ENCODE measurements around the gene CDH4.

CDH4 gene

DNA sequence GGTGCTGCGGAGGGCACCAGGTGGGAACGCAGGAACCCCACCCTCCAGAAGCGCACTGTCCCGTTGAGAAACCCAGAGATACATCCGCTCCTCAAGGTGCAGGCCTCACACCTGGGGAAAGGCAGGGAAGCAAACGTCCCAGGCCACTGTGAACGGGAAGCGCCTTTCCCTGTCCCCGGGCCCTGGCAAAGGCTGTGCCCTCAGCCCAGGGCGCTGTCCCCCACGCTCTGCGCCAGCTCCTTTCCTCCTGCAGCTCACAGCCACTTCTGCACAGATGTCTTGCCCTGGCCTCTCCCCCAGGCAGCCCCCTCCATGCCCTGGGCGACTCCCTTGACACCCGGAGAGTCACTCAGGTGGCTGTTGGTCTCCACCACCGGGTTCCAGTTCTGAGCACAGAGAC is 609.8 kb downstream of the CDH4 start:
- DNase-seq (ENCODE audit: low read depth in 2 of 2): no peak

DNA sequence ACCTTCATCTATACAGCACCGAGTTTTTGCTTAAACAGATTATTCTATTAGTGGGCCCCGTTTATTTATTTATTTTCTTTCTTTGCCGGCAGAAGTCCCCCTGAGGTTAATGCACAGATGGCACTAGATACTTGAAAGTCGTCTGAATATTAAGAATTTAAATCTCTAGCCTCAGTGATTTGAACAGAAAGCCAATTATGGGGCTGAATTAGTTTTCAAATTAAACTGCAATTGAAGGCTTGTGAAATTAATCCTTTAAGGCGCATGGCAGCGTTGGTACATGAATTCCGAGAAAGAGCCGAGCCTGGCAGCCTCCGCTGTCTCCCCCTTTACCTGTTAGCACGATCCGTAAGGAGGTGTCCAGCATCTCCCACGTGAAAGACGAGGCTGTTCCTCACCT is 610.8 kb downstream of the CDH4 start:
- DNase-seq (ENCODE audit: low read depth in 2 of 2): no peak

DNA sequence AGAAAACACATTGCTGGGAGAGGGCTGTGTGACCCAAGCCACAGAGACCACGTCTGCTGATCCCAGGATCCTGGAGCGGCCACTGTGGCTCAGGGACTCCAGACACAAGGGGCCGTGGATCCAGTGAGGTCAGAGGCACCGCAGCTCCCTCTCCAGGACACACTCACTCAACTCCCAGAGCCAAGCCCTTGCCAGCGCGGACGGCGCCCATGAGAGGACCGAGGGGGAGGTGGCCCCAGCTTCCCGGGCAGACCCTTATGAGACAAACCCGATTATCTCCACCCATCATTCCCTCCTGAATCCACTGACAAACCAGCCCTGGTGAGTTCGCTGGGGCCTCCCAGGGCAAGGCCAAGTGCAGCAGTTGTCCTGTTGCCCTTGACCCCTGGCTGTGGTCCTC is 612.4 kb downstream of the CDH4 start:
- DNase-seq (ENCODE audit: low read depth in 2 of 2): no peak

DNA sequence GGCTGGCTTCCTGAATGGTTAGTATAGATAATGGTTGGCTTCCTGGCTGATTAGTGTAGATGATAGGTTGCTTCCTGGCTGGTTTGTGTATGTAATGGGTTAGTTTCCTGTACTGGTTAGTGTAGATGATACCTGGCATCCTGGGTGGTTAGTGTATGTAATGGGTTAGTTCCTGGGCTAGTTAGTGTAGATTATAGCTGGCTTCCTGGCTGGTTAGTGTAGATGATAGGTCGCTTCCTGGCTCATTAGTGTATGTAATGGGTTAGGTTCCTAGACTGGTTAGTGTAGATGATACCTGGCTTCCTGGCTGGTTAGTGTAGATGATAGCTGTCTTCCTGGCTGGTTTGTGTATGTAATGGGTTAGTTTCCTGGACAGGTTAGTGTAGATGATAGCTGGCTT is 613.3 kb downstream of the CDH4 start:
- DNase-seq (ENCODE audit: low read depth in 2 of 2): no peak

DNA sequence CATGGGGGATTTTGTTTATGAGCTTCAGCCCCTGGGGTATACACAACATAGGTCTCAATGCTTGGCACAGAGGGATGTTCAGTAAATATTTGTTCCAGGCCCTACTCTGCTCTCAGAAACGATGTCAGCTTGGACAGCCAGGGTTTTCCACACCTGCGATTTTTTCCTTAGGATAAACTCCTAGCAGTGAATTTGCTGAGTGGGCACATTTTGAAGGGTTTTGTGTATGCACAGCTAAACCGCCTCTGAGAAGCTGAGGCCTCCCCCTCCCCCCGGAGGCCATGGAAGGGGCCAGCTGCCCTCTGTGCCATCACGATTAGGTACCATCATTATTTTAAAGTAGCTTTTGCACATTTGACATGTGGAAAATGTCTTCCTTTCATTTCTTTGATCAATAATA is 614.1 kb downstream of the CDH4 start:
- no peak for DNase-seq (ENCODE audit: low read depth in 2 of 2)

DNA sequence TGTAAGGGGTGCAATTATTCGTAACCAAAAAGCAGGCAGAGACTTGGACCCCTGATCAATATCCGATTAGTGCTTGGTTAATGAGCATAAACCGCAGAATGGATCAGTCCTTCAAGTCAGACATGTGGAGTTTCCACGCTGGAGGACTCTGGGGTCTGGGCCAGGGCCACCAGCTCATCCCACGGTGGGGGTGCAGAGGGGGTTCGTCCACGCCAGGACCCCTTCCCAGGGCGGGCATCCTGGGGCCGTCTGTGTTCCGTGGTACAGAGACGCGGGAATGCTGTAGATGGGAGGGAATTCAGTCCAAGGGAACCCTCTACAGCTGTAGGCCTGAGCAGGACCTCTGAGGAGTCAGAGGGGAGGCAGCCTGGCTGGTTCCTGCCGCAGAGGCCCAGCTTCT is 615.9 kb downstream of the CDH4 start:
- DNase-seq (ENCODE audit: low read depth in 2 of 2): no peak

DNA sequence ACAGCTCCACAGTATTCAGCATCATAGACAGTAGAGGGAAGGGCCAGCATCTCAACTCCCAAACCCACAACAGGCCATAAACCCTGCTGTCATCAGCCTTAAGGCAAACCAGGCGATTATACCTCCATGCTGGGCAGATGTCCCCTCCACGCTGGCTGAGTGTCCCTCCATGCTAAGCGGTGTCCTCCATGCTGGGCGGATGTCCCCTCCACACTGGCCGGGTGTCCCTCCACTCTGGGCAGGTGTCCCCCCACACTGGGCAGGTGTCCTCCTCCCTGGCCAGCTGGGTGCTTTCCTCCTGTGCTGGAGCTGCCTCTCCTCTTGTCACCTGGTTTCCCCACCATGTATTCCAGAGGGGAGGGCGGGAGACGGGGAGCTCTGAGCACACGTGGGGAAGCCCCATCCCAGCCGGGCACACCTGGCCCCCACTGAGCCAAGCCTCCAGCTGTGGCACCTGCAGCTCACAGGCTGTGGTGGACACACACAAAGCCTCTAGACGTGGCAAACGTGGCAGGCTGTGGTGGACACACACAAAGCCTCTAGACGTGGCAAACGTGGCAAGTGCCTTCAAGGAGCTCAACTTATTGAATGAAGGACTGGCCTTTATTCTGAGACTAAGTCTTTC is 616.5 kb downstream of the CDH4 start:
- DNase-seq (ENCODE audit: low read depth in 2 of 2): no peak

DNA sequence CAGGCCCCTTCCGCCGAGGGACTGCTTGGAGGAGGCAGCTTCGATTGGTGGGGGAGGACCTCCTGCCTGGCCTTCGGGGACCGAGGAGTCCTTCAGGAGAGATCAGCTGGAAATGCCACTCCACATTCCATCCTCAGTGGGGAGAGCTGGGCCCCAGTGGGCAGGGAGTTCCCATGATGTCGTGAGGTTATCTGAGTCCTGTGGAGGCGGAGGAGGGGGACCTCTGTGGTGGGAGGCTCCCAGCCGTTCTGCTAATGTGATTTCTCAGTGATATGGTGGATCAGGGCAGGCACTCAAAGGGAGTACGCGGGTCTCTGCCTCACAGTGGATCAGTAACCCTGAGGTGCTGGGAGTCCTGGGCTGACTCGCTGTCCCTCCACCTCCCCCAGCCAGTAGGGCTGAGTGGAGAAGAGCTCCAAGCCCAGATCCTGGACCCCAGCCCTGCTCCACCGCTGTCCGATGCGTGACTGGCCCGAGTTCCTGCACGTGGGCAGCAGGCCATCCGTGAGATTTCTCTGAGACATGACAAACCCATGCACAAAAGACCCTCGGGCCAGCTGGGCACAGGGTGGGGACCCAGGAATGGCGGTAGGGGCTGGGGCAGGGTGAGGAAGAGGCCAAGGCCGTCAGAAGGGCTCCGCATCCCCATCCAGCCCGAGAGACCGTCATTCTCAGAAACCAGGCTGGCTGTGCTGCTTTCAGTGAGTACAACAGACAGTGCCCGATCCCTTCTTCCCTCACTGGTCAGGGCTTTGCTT is 617.9 kb downstream of the CDH4 start:
- DNase-seq (ENCODE audit: low read depth in 2 of 2): no peak

DNA sequence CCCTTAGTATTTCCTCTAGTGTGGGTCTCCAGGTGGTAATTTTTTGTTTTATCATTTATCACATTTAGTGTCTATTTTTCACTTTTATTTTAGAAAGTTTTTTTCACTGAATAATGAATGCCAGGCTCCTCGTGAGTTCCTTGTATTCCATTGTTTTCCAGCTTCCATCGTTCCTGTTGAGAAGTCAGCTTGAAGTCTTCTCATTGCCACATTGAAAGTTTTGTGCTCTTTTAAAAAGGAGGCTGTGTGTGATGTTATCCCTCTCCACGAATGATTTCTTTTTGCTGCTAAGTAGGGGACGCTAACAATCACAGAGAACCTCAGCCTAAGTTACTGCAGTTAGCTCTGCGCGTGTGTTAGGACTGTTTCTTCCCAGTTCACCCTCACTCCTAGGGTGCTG is 619.1 kb downstream of the CDH4 start:
- no peak for DNase-seq (ENCODE audit: low read depth in 2 of 2)

DNA sequence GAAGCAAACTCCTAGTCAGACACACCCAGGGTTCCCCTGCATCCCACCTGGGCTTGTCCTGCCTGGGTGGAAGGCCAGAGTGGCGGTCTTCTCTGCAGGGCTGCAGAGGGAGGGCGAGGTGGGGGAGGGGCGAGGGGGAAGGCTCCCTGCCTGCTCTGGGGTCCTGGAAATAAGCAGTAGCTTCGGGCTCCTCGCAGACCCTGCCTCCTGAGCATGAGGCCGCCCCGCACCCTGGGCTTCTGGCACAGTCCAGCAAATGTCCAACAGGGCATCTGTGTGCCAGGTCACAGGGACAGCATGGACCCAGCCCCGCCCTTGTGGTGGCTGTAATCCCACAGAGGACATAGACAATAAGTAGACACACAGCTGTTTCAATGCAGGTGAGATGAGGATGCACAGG is 619.9 kb downstream of the CDH4 start:
- DNase-seq (ENCODE audit: low read depth in 2 of 2): no peak

DNA sequence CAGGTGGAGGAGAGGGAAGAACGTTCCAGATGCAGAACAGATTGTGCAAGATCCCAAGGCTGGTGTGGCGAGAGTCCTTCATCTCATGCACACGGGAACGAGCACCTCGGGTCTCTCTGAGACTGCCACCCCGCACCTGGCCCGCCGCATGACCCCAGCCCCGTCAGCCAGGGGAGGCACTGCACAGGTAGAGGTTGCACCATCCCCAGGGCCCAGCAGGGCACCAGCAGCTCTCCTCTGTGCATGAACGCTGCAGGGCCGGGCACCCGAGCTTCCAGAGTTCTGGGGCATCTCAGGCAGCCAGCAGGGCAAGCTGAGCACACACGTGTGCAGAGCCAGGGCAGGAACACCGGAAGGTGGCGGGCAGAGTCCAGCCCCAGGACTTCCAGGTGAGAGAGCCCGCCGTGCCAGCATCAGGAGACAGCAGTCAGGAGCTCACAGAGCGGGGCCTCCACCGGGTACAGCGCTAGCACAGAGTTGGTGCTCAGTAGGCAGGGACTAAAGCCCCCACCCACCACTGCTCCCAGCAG is 620.4 kb downstream of the CDH4 start:
- DNase-seq (ENCODE audit: low read depth in 2 of 2): no peak

DNA sequence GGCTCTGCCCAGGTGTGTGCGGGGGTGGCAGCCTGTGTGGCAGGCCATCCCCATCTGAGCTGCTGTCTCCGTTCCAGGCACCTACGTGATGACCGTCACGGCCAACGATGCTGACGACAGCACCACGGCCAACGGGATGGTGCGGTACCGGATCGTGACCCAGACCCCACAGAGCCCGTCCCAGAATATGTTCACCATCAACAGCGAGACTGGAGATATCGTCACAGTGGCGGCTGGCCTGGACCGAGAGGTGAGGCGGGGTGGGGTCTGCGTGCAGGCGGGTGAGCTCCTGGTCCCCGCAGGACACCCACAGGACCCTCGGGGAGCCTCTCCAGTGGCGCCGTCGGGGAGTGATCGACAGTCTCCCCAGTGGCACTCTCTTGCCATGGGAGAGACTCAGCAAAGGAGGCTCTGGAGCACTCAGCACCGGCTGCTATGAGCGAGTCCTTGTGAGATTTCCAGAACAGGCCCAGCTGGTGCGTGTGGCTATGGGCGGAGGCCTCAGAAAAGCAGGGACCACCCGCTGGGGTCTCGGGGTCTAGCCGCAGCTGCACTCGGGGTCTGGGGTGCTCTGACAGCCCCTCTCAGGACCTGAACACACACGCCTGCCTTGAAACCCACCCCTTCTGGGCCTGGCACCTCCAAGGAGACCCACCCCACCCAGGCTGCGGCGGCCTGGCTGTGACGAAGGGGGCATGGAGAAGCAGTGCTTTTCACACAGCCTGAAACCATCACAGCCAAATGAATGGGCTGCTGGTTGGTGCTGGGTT is 621.8 kb downstream of the CDH4 start:
- no peak for DNase-seq (ENCODE audit: low read depth in 2 of 2)

DNA sequence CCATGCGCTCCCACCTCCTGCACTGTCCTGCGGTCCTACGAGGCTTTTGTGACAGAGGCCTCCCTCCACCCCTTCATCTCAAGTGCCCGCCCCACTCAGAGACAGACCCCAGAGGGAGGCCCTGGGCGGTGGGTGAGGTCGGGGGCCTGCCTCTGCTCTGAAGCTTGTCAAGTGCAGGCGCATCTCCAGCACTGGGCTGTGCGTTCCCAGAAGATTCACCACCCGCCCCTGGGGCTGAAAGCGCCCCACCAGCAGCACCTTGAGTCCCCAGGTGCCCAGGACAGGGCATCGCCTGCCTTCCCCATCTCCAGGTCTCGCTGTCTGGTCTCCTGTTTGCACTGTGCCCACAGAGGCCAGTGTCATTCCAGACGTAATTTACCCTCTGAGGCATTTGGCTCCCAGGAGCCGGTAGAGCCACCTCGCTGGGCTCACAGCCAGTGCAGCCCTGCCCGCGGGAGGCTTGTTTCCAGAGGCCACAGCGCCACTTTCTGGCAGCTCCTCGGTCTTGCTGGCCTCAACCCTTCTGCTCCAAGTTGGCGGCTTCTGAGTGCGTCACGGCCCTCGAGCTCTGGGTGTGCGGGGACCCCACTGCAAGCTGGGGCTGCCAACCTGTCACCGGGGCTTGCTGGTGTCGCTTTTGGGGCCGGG is 622.5 kb downstream of the CDH4 start:
- no peak for DNase-seq (ENCODE audit: low read depth in 2 of 2)

DNA sequence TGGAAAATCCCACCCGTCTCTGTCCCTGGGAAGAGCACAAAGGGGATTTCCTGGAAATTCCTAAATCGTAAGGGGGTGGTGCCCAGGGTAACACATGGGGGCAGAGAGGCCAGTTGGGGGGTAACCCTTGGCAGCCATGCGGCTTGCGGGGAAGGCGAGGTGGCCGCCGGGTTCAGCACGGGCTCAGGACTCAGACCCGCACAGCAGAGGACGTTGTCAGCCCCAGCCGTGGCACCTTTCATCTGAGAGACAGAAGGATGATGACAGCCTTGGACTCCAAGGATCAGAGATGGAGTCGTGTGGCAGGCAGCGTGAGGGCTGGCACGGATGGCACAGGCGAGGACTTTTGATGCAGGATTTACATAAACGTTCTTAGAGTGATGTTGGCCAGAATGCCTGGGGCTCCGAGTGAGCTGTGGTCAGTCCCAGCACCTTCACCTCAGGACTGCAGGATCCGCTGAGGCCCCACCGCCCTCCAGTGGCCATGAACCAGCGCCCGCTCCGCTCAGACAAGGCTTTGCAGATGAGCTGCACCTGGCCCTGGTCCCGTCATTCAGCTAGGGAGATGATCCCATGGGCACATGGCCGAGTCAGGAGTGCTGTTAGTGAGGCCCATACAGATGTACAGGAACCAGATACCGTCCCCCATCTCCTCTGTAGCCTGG is 623.3 kb downstream of the CDH4 start:
- DNase-seq (ENCODE audit: low read depth in 2 of 2): no peak

DNA sequence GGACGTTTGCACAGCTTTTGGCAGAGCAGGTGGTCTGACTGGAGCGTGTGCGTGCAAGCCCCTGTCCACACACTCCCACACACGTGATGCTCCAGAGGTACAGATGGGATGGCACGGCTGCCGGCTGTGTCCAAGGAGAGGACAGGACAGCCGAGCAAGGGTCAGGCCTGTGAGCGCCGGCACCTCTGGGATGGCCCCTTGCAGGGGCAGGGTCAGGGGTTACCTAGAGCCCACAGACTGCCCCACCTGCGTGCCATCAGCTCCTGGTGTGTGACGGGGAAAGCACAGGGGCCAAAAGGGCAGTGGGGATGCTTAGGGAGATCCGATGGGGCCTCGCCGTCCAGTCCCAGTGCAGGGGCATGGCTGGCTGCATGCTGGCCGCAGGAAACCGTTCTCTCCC is 623.9 kb downstream of the CDH4 start:
- DNase-seq (ENCODE audit: low read depth in 2 of 2): no peak

DNA sequence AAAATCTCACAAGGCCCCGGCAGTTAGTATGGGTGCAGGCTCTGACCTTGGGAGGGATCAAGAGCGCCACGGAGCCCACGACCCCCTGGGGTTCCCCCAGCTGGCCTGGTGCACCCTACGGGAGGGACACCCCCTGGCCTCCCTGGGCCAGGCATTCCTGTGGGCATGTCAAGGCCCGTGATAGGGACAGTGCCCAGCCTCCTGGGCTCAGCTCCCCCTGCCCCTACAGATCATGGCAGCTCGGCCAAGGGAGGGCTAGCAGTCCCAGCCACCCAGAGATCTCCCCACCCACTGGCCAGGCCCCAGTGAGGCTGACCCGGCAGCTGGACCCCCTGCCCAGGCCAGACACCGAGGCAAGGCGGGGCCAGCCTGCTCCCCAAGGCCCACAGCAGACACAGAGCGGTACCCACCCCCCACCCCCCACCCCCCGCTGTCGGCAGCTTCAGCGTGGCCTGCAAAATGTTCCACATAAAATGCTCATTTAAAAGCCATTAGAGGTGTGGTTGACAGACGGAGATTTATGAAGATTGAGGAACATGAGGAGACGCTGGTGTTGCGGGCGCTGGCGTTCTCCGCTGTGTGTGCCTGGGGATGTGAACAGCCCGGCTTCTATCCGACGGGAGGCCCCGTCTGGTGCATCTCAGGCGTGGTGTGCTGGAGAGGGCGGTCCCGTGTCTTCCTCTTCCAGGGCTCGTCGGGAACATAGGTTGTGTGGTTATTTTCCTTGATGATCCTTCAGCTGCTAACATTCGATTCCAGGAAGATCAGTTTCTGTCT is 625.1 kb downstream of the CDH4 start:
- DNase-seq (ENCODE audit: low read depth in 2 of 2): no peak

DNA sequence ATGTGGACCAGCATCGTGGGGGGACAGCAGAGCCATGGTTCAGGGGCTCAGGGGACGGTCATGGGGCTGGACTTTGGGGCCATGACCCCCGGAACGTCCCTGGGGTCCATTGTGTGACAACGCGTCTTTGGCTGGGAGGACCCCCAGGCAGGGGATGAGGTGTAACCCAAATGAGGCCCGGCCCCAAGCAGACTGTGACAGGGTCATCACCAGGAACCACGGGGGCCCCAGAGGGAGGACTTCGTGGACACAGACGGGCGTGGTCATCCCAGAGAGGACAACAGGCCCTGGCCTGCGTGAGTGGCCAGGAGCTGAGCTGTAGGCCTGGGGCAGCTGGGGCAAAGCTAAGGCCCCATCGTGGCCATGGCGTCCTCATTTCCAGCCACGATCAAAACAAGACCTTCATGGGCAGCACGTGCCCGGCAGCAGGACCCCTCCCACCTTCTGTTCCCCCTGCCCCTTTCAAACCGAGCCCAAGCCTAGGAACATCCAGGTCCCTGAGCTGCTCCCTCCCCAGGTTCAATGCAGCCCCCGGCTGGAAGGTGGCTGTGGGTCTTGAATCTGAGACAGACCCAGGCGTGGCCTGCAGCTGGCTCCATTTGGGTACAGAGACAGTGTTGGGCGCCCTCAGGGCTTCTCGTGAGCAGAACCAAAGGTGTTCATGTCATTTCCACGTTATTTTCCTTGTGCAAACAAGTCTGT is 625.9 kb downstream of the CDH4 start:
- DNase-seq (ENCODE audit: low read depth in 2 of 2): no peak

DNA sequence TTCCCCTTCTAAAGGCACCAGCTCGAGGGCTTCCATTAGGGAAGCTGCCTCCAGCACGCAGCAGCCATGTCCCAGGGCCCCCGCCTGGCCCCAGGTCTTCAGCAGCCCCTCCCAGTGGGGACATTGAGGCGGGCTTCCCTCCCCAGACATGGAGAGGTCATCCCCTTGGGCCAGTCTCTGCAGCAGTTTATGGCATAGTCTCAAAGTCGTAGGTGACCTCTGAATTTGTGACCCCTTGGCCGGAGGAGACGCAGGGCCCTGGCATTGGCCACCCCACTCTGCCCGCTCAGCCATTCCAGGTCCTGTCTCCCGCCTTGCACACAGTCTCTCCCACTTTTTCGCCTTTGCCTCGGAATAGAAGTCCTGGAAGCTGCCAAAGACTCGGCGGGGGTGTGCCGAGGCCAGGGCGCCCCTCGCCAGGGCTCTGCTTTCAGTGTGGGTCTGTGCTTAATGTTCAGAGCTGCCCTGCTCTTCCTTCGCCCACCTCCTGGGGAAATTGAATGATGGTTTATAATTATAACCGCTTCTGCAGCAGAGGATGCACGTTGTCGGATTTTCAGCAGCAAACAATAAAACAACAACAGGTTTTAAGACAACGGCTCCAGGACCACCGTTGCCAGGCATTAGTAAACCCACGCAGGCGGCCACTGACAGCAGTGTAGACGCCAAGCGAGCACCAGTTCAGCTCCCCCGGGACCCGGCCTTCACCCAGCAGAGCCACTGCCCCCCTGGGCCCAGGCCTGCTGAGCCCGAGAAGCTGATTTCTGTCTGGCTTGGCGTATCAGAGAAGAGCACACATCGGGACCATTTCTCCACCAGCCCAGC is 626.6 kb downstream of the CDH4 start:
- no peak for DNase-seq (ENCODE audit: low read depth in 2 of 2)

DNA sequence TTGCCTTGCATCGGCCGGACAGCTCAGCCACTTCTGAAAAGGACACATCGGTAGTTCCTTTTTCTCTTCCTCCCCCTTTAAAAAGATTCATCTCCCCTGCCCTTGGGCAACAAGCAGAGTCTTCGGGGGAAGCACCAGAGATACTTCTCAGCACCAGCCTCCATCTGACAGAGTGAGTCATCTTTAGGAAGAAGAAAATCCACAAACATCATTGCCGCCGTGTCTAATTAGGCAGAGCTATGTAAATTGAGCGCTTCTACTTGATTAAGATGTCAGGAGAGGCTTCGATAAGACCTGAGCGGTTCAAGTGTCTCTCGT is 627.2 kb downstream of the CDH4 start:
- DNase-seq (ENCODE audit: low read depth in 2 of 2): no peak

DNA sequence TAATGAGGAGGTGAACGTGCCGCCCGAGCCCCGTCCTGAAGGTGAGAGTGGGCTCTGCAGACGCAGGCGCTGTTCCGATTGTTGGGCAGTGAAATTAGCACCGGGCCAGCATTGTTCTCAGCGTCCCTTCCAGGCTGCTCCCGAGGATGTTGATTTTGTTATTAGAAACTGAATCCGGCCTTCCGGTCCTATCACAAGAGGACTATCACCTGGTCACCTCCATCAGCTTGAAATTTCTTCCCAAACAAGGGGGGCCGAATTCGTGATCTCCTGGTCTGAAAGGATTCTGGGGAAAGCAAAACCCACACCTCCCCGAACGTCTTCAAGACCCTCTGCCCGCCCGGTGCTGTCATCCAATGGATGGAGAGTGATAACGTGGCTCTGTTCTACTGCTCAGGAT is 627.6 kb downstream of the CDH4 start:
- DNase-seq (ENCODE audit: low read depth in 2 of 2): no peak
